Activated CD4-positive, alpha-beta T cell treated with anti-CD3 and anti-CD28 coated beads, Interleukin-2, amount 50 U/mL, for 4 hours (primary cell): Measurements from ENCODE around the gene SYVN1.
"Not testable (repeated sequence)": the region's sequence is repeated elsewhere in the genome, so short reads cannot be mapped to it uniquely, and the experiment has no call there.

Experiments used
- DNase-seq, 2 experiments: peaks; one replicate each; pipeline ENCODE4 v3.0.0-alpha.2; 2020

The SYVN1 gene

GRCh38 chr11:65134240-65134951, at the start of gene SYVN1:
Gene SYVN1 (minus strand): TSS chr11:65134519. CDS start chr11:65133601, 918 bp downstream.
- peak; percentile 87 to 89 for DNase-seq

GRCh38 chr11:65183201-65183891, 49.0 kb upstream of the SYVN1 start:
- no peak for DNase-seq

GRCh38 chr11:65182258-65183170, 48.2 kb upstream of the SYVN1 start:
- no peak for DNase-seq

GRCh38 chr11:65181569-65182257, 47.4 kb upstream of the SYVN1 start, which contains the start of gene CAPN1:
Gene CAPN1 (plus strand): TSS chr11:65181928. CDS start chr11:65182702, 774 bp downstream.
- peak; percentile 61 to 66 for DNase-seq

GRCh38 chr11:65180877-65181568, 46.7 kb upstream of the SYVN1 start:
- DNase-seq: peak; percentile 37 to 39

GRCh38 chr11:65174571-65175010, 40.3 kb upstream of the SYVN1 start:
- DNase-seq: not testable (repeated sequence)

- DNase-seq: no peak
Measured at GRCh38 chr11:65172600-65172999, 38.3 kb upstream of the SYVN1 start.

- no peak for DNase-seq
Measured at GRCh38 chr11:65170058-65170534, 35.8 kb upstream of the SYVN1 start, which contains the start of gene SPDYC. Gene SPDYC (plus strand): TSS chr11:65170233. CDS start chr11:65171358, 1,125 bp downstream.

GRCh38 chr11:65169164-65169641, 34.9 kb upstream of the SYVN1 start:
- DNase-seq: no peak

- no peak for DNase-seq
Measured at GRCh38 chr11:65167656-65168055, 33.3 kb upstream of the SYVN1 start.

GRCh38 chr11:65166893-65167292, 32.6 kb upstream of the SYVN1 start:
- DNase-seq: no peak

- no peak for DNase-seq
Measured at GRCh38 chr11:65165410-65166317, 31.3 kb upstream of the SYVN1 start.

- no peak for DNase-seq
Measured at GRCh38 chr11:65163684-65164083, 29.4 kb upstream of the SYVN1 start.

- no peak for DNase-seq
Measured at GRCh38 chr11:65160643-65161042, 26.3 kb upstream of the SYVN1 start.

- DNase-seq: no peak
Measured at GRCh38 chr11:65159012-65159411, 24.7 kb upstream of the SYVN1 start.

GRCh38 chr11:65157336-65157735, 23.0 kb upstream of the SYVN1 start:
- DNase-seq: no peak

GRCh38 chr11:65156926-65157325, 22.6 kb upstream of the SYVN1 start:
- DNase-seq: no peak

- no peak for DNase-seq
Measured at GRCh38 chr11:65156256-65156655, 21.9 kb upstream of the SYVN1 start.

- DNase-seq: no peak
Measured at GRCh38 chr11:65152122-65152521, 17.8 kb upstream of the SYVN1 start.

- no peak for DNase-seq
Measured at GRCh38 chr11:65151331-65151899, 17.1 kb upstream of the SYVN1 start.
